GM18909 (cell line): ENCODE measurements around the gene GABRG3.

ENCODE experiments used
- ATAC-seq: cut with Tn5 transposase; IDR thresholded peaks from one replicate; pipeline ENCODE4 v1.9.1; 2021; ENCODE audit warnings: mild to moderate bottlenecking; ENCODE audit not compliant: unreplicated experiment, poor library complexity

The GABRG3 gene

GRCh38 chr15:27482287-27482686 lies 511.3 kb downstream of the GABRG3 start:
- no peak for ATAC-seq

DNA sequence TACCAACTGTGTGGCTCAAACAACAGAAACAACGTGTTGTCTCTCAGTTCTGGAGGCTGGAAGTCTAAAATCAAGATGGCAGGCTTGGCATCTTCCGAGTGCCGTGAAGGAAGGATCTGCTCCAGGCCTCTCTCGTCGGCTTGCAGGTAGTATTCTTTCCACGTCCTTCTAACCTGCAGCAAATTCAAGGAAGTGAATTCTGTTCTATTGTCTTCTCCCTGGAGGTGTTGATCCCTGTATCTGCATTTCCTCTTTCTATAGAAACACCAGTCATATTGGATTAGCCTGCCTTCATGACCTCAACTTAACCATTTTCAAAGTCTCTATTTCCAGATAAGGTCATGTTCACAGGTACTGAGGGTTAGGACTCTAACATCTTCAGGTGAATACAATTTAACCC lies 512.1 kb downstream of the GABRG3 start:
- no peak for ATAC-seq

DNA sequence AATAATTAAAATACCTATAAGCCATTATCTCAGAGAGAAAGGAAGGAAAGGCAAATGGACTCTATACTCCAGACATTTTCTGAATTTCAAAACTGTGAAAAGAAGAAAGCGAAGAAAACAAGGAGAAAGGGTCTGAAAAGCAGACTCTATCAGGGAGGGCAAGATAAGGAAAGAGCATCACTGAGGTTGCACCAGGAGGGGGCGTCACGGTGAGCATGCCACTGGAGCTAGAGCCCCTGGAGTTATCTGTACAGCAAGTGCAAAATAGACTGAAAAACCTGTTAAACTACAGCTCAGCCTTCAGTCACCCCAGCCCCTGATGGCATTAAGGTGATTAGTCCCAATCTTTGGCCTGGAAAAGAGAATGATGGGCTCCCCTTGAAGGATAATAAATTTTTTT lies 514.3 kb downstream of the GABRG3 start:
- no peak for ATAC-seq

DNA sequence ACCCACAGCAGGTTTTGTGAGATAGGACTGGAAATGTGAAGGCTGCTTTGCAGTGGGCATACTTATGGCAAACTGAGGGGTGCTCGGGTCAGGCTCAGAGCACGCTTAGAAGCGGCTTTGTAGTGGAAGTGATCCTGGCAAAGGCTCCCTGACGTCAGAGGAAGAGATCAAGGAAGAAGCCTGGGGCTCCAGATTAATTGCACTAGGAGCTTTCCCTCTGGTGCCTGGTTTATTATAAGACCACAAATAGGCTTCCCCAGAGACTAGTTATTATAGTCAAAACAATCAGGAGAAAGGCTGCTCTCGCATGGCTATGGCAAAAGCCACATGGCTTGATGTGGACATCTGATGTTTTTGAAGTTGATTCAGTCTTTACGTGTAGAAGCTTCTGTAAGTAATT lies 515.1 kb downstream of the GABRG3 start:
- no peak for ATAC-seq

GRCh38 chr15:27486683-27487647 lies 516.0 kb downstream of the GABRG3 start:
- no peak for ATAC-seq

DNA sequence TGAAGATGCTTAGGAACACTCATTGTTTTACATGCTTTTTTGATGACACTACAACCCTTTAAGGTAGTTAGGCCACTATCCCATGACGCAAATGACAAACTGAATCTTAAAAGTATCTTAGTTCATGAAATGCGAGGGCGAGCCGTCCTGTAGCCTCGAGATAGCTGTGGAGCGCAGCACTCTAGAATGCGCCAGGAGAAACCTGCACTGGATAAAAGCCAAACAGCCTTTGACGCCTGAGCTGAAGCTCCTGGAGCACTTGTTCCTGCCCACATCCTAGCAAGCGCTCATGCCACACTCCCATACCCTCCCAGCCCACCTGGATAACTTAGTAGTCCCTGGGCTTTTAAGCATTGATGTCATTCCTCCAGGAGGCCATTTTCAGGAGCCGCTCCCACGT lies 516.9 kb downstream of the GABRG3 start:
- no peak for ATAC-seq

DNA sequence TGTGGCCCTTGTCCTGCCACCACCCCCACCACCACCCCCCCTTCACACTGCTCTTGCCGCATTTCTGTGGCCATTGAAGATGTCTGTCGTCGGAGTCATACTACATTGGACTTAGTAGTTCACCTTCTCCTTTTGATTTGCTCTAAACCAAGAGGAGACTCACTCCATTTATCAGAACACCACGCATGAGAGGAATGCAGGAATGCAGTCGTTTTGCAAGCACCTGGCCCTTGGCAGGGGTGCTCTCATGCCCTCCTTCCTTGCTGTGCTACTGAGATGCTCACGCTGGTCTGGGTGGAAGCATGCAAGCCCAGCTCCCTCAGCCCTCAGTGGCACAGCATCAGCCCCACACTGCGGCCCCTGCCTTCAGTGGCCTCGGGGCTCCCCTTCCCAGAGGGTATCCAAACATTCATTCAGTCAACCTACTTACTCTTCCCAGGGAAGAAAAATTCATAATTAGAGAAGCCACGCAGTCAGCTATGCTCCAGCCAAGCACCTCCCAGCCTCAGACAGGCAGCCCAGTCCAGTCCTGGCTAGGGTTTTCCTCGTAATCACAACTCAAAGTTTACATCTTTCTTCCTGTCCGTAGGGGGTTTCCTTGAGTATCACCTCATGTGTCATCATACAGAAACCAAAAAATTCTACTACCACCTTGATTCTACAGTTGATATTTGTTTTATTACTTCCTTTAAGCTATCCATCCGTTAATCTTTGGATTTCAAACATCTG lies 520.0 kb downstream of the GABRG3 start:
- ATAC-seq: no peak

DNA sequence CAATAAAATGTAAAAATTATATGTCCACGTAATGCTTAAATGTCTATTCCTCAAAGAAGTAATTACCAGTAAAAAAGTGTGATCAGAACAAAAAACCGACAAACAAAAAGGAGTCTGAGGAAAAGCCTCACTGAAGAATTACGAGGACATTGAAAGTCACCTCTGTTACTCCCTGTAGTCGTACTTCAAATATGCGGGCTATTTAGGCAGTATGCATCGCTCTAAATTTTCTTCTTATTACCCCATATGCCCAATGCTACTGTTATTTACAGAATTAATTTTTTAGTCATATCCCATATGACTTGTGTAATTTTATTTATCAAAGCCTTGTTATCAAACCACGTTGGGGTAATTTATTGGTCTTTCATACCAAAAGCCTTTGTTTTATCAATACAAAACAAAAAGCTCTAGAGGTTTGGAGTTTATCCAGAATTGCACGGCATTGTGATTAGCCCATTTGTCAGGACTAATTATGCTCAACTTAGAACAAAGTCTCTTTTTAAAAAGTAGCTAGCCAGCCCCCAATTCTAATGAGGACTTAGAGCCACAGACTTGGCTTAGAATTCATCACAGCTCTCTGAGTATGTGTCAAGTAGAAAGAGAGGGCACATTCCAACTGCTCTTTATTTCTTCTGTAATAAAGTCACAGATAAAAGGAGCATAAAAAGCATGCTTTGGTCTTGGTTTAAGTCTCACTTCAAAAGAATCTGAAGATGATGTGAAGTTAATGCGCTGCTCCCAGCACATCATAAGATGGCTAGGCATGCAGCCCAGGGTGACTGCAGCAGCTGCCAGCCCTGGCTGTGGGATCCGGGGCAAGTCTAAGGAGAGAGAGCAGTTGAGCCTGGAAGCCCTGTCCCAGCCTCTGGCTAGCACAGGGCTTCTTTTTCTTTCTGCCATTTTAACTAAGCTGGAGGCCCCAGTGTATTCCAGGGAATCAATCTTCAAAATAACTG lies 521.0 kb downstream of the GABRG3 start:
- no peak for ATAC-seq

DNA sequence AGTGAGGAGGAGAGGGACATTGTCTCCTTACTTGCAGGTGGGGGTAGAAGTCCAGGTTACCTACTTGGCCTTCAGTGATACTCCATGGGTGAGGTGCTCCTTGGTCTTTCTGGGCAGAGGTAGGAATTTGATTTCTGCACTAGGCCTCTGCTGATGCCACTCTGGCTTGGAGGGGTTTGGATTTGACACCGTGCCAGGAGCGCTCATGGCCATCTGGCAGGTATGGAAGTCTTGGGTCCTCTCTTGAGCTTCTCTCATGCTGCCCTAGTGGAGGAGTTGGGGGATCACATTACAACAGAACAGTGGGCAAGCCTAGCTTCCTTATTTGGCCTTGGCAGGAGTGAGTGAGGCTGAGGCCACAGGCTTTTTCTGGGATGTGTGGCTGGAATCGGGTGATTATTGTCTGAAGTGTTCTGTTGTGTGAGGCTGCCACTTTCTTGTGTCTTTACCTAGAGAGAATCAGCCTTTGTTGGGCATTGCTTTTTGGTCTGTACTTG lies 525.0 kb downstream of the GABRG3 start:
- no peak for ATAC-seq

- ATAC-seq: no peak
These were observed 527.7 kb downstream of the GABRG3 start for GRCh38 chr15:27498700-27499099.

DNA sequence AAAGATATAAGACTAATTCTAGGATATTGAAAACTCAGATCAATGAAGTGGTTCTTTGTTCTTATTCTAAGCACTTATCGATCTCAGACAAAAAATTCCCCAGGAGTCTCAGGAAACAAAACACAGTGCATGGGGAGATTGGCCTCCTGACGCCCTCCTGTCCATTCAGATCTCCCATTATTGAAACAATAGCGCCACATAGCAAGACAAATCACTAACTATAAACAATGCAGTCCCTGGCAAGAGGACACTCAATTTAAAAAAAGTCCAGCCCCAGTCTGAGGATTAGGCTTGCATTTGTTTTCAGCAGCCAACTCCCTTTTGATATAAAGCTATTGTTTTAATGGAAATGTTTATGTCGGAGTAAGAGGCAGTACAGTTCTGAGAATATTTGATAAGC lies 528.2 kb downstream of the GABRG3 start:
- no peak for ATAC-seq

DNA sequence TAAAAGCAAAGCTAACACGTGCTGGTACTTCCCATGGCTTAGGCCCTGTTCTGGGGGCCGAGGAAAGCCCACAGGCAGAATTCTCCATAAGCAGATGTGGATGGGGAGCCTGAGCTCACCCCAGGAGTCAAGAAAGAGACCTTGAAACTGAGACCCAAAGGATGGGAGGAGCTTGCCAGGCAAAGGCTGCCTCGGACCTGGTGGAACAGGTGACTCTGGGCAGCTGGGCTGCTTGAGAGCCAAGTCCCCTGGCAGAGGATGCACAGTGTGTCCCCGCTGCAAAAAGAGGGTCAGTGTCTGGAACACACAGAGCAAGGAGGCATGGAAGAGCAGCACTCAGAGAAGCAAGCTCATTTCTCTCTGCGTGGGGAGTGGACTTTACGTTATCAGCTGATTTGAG lies 528.7 kb downstream of the GABRG3 start:
- ATAC-seq: no peak

GRCh38 chr15:27500206-27500605 lies 529.2 kb downstream of the GABRG3 start:
- no peak for ATAC-seq

GRCh38 chr15:27506752-27507151 lies 535.8 kb downstream of the GABRG3 start:
- ATAC-seq: no peak

GRCh38 chr15:27509014-27509413 lies 538.0 kb downstream of the GABRG3 start:
- no peak for ATAC-seq

DNA sequence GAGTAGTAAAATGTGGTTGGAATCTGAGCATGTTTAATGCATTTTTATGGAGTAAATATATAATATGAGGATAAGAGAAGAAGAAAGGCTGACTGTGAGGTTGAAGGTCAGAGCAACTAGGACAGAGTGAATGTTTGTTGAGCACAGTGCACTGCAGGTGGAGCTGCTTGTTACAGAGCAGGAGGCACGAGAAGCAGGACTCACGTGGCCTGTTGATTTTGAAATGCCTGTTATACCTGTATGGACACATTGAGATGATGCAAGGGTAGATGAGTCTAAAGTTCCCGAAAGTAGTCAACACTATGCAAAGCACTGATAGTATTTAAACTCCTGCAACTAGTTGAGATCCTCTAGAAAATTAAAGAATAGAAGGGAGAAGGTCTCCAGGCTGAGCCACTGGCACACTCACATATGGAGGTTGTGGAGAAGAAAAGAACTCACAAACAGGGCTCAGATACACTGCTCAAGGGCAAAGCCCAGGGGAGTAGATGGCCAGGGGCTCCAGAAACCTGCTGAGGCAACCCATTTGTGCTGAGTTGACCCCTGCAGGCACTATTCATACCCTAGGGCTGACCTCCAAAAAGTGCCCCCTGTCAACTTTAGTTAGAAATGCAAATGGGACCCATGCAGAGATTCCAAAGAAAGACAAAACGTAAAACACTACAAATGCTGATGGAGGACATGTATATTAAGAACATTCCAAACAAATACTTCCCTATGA lies 541.5 kb downstream of the GABRG3 start:
- ATAC-seq: no peak

GRCh38 chr15:27514526-27514925 lies 543.5 kb downstream of the GABRG3 start:
- no peak for ATAC-seq

DNA sequence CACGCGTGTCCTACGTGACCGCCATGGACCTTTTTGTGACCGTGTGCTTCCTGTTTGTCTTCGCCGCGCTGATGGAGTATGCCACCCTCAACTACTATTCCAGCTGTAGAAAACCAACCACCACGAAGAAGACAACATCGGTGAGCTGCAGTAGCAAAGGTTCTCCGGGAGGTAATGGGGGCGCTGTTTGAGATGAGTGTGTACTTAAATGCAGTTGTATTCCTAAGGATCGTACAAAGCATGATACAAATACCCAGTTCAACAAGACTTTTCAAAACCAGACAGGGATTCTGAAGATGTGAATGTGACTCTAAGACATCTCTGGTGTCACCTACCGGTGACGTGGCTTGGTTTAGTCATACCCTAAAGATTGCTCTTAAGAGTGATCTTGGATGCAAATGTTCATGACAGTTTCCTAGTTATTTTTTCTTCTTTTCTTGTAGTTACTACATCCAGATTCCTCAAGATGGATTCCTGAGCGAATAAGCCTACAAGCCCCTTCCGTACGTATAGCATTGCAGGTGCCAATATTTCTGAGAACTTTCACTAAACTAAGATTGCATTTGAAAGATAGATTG lies 556.6 kb downstream of the GABRG3 start:
- ATAC-seq: no peak

GRCh38 chr15:27529399-27529798 lies 558.4 kb downstream of the GABRG3 start:
- ATAC-seq: no peak
